Astrocyte (in vitro differentiated cells and primary cell): ENCODE data around the gene WDR54.

Source experiments
- EZH2 ChIP-seq: IDR thresholded peaks from 2 replicates; pipeline ENCODE4 v1.6.1; 2012; ENCODE audit warnings: mild to moderate bottlenecking, low read length, inconsistent platforms; ENCODE audit not compliant: insufficient read depth
- TF ChIP-seq, protein P1 (sequence below): IDR thresholded peaks from 2 replicates; pipeline ENCODE4 v1.5.1; 2011; ENCODE audit warnings: low read depth, mild to moderate bottlenecking, inconsistent platforms, low read length, moderate library complexity; ENCODE audit not compliant: insufficient read depth

DNA sequence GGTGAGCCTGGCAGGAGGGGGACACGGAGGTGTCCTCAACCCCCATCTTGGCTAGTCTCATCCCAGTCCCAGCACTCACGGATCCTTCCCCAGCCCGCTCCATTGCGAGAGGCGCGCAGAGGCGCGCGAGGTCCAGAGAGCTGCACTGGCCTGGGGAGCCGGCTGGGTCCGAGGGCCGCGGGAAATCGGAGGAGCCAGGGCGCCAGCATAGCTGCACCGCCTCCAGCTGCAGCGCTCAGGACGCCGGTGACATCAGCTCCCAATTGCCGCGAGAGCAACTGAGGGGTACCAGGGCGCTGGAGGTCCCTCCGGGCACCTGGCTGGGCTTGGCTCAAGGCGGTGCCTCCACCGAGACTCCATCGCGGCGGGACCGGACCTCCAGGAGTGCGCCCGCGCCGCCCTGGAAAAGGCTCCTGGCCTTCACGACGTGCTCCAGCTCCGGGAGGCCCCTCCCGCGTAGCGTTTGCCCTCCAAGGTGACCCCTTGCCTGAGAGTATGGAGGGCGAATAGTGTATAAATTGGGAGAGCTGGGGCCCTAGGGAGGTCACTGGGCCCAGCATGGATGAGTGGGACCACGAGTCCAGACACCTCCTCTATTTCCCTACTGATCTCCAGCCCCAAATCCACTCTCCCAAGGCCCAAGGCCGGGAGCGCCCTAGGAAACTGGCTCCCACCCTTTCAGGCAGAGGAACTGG is 14.7 kb downstream of the WDR54 start:
- TF ChIP-seq, protein P1, sequence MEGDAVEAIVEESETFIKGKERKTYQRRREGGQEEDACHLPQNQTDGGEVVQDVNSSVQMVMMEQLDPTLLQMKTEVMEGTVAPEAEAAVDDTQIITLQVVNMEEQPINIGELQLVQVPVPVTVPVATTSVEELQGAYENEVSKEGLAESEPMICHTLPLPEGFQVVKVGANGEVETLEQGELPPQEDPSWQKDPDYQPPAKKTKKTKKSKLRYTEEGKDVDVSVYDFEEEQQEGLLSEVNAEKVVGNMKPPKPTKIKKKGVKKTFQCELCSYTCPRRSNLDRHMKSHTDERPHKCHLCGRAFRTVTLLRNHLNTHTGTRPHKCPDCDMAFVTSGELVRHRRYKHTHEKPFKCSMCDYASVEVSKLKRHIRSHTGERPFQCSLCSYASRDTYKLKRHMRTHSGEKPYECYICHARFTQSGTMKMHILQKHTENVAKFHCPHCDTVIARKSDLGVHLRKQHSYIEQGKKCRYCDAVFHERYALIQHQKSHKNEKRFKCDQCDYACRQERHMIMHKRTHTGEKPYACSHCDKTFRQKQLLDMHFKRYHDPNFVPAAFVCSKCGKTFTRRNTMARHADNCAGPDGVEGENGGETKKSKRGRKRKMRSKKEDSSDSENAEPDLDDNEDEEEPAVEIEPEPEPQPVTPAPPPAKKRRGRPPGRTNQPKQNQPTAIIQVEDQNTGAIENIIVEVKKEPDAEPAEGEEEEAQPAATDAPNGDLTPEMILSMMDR, result no peak
- TF ChIP-seq EZH2, result no peak
